K562 (cell line): ENCODE data around the gene VSTM1. TPM values are rescaled to one million over a fixed set of nuclear protein-coding genes. Genes with fewer than 3 reads are reported as not detected.

Source experiments
- ATAC-seq: fragments of 200-7000 bp; cut with Tn5 transposase; 3 replicates; pipeline ENCODE4 v1.9.1; 2020; ENCODE audit warnings: moderate library complexity
- BruUV-seq: library from RNA; stranded (reverse); fragments of 400-500 nt; replicated peaks from 2 replicates; lab custom pipeline; 2021; lab: Mats Ljungman, UMichigan
- CTCF ChIA-PET: fragments of 300-600 bp; formaldehyde crosslinking; extraction: SDS; loops from one replicate; lab custom pipeline; 2021; ENCODE audit warnings: low intra/inter-chr PET ratio; lab: Yijun Ruan, JAX
- POLR2A ChIA-PET: fragments of 300-600, 350-650 bp; sonication (Branson Sonifier 250); formaldehyde crosslinking; extraction: SDS; loops from one replicate; lab custom pipeline; 2021; ENCODE audit warnings: antibody characterized with exemption, inconsistent platforms; lab: Yijun Ruan, JAX
- DNase-seq, 4 experiments: peaks; one replicate each; pipeline versions ENCODE4 v3.0.0 to v3.0.0-alpha.2; 2011 to 2018; ENCODE audit warnings: low spot score in 3 of 4, mixed read lengths in 3 of 4; ENCODE audit errors: extremely low read depth in 1 of 4
- FAIRE-seq: peaks from 2 replicates; lab custom pipeline; 2011; peaks lifted over from hg19 to GRCh38; lab: Jason Lieb, UNC
- H2AFZ ChIP-seq: 2 replicates; pipeline ENCODE4 v1.6.0; 2011; ENCODE audit warnings: low read depth, low read length, control low read depth, inconsistent platforms
- H3K27ac ChIP-seq: fragments of 200-600 bp; 3 replicates; pipeline ENCODE4 v1.8.0; 2011; ENCODE audit warnings: low read depth, mild to moderate bottlenecking, control low read depth, inconsistent platforms, low read length, moderate library complexity, mixed read lengths; ENCODE audit errors: extremely low read depth
- H3K27me3 ChIP-seq, 2 experiments: fragments of 300-600 bp in 1 of 2; 2 replicates in 1 of 2; 3 replicates in 1 of 2; pipeline versions ENCODE4 v1.6.0 to v1.8.0; 2011; ENCODE audit warnings: inconsistent platforms in 2 of 2, low read length in 2 of 2, mild to moderate bottlenecking in 1 of 2, mixed read lengths in 1 of 2, moderate library complexity in 1 of 2; ENCODE audit not compliant: control insufficient read depth in 2 of 2, insufficient read depth in 2 of 2
- H3K36me3 ChIP-seq: fragments of 300-600 bp; 3 replicates; pipeline ENCODE4 v1.8.0; 2011; ENCODE audit warnings: mild to moderate bottlenecking, low read length, inconsistent platforms; ENCODE audit not compliant: control insufficient read depth, insufficient read depth
- H3K4me1 ChIP-seq, 2 experiments: fragments of 200-600 bp in 1 of 2; replicated peaks in 1 of 2; 2 replicates in 1 of 2; 3 replicates in 1 of 2; pipeline versions ENCODE4 v1.5.1 to v1.8.0; 2011; ENCODE audit warnings: inconsistent platforms in 2 of 2, low read length in 2 of 2, mild to moderate bottlenecking in 1 of 2, mixed read lengths in 1 of 2, moderate library complexity in 1 of 2; ENCODE audit not compliant: control insufficient read depth in 2 of 2, insufficient read depth in 2 of 2
- H3K4me2 ChIP-seq: 2 replicates; pipeline ENCODE4 v1.6.1; 2011; ENCODE audit warnings: low read length, control low read depth, inconsistent platforms, mixed read lengths; ENCODE audit not compliant: insufficient read depth
- H3K4me3 ChIP-seq: fragments of 200-600 bp; sonication (generic), shearing (Covaris generic); 2 replicates; pipeline ENCODE4 v1.5.1; 2016; ENCODE audit warnings: control low read depth, inconsistent platforms
- H3K79me2 ChIP-seq: fragments of 200-600 bp; 3 replicates; pipeline ENCODE4 v1.8.0; 2011; ENCODE audit warnings: low read length, inconsistent platforms; ENCODE audit not compliant: control insufficient read depth, insufficient read depth
- H3K9ac ChIP-seq, 2 experiments: 2 replicates each; pipeline versions ENCODE4 v1.6.0 to v1.6.1; 2011; ENCODE audit warnings: low read depth in 2 of 2, low read length in 2 of 2, control low read depth in 1 of 2, inconsistent platforms in 1 of 2, mild to moderate bottlenecking in 1 of 2, mixed read lengths in 1 of 2; ENCODE audit not compliant: insufficient read depth in 1 of 2
- H3K9me1 ChIP-seq: one replicate; pipeline ENCODE4 v1.6.0; 2011; ENCODE audit warnings: inconsistent platforms, mild to moderate bottlenecking, low read length, moderate library complexity; ENCODE audit not compliant: control insufficient read depth, insufficient read depth
- H3K9me3 ChIP-seq: replicated peaks from 2 replicates; pipeline ENCODE4 v1.5.1; 2011; ENCODE audit warnings: low read depth, low read length, inconsistent platforms; ENCODE audit not compliant: control insufficient read depth, insufficient read depth
- H4K20me1 ChIP-seq: replicated peaks from 2 replicates; pipeline ENCODE4 v1.6.1; 2011; ENCODE audit warnings: low read length, inconsistent platforms, mixed read lengths; ENCODE audit not compliant: control insufficient read depth, insufficient read depth
- ELF1 ChIP-seq: fragments of 200-800 bp; sonication (Bioruptor generic); IDR thresholded peaks from 2 replicates; pipeline ENCODE4 v1.6.1; 2016; ENCODE audit warnings: missing genetic modification characterization, missing compliant biosample characterization
- NBN ChIP-seq: fragments of 450-650 bp; IDR thresholded peaks from 2 replicates; pipeline ENCODE4 v1.6.1; 2016; ENCODE audit warnings: low read depth, mild to moderate bottlenecking
- PTRF ChIP-seq: fragments of 450-650 bp; IDR thresholded peaks from 2 replicates; pipeline ENCODE4 v1.6.1; 2016; ENCODE audit warnings: mild to moderate bottlenecking, missing genetic modification characterization, missing compliant biosample characterization
- TOE1 ChIP-seq, 2 experiments: fragments of 450-650 bp in 1 of 2; sonication (generic) in 1 of 2; formaldehyde crosslinking in 1 of 2; IDR thresholded peaks; 2 replicates each; pipeline versions ENCODE4 v1.7.1 to v1.8.0; 2016 to 2022; ENCODE audit warnings: borderline replicate concordance in 2 of 2, mild to moderate bottlenecking in 2 of 2, antibody characterized with exemption in 1 of 2, inconsistent platforms in 1 of 2, low read depth in 1 of 2, missing genetic modification reagents in 1 of 2, moderate library complexity in 1 of 2
- WGBS: fragments of 100-300 bp; shearing (Covaris generic); methylation state at CpG from one replicate; pipeline ENCODE4 v1.1.6; 2016; ENCODE audit warnings: low coverage, mixed read lengths; ENCODE audit not compliant: insufficient coverage; ENCODE audit errors: missing lambda C conversion rate; 5-methylcytosine and 5-hydroxymethylcytosine counted together
- in situ Hi-C: fragments of 300-500 bp; cut with MboI; formaldehyde crosslinking; loops from 4 replicates; pipeline ENCODE4 v1.15.0; 2018; ENCODE audit warnings: inconsistent platforms, mixed read lengths
- intact Hi-C: fragments of 100-400 bp; cut with micrococcal nuclease; formaldehyde crosslinking; loops from 2 replicates; pipeline ENCODE4 v1.14.2; 2022
- polyA plus RNA-seq, 8 experiments: library from polyadenylated mRNA; depleted of rRNA in 4 of 8; stranded (reverse) in 5 of 8; unstranded in 3 of 8; fragments of >200 nt; fragmentation: Nextera tagmentation in 2 of 8; fragmentation: Illumina TruSeq in 1 of 8; extraction: Ambion mirVana in 2 of 8; extraction: Trizol in 1 of 8; gene quantifications; 2 replicates each; pipeline versions ENCODE4 v1.2.1 to v1.2.3, GENCODE V29; 2011 to 2014; ENCODE audit warnings: inconsistent platforms in 1 of 8, missing spikeins in 1 of 8
- total RNA-seq, 7 experiments: library from RNA; depleted of rRNA in 6 of 7; stranded (reverse); fragments of >200 nt in 6 of 7; fragmentation: Illumina TruSeq in 2 of 7; extraction: Trizol in 2 of 7; gene quantifications; 2 replicates each; pipeline versions ENCODE4 v1.2.1 to v1.2.3, GENCODE V29; 2011 to 2021; ENCODE audit warnings: low replicate concordance in 1 of 7

VSTM1 gene
- total and polyA plus RNA-seq, 9 of the 15 experiments (the other 6 are each of a cell fraction or from before 2014, with no cell fraction given) = not detected

DNA sequence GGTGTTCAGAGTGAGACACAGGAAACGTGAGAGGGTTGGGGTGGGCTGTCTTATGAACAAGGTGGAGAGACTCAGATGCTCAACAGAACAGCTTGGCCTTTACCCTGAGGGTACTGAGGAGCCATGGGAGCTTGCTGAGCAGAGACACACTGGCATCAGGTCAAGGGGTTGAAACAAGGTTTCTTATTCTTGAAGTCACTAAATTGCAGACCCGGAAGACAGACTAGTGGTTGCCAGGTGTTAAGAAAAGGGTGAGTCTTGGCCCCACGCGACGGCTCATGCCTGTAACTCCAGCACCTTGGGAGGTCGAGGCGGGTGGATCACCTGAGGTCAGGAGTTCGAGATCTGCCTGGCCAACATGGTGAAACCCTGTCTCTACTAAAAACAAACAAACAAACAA, 49.8 kb downstream of the VSTM1 start:
- ChIA-PET CTCF (no interaction called here), POLR2A (interaction anchor here (0.6 kb wide), 1 partner anchor 218 kb away, joined by 4 read pairs; no protein-coding TSS in a partner anchor)
- no peaks in the 10 kb centered on the region for H3K79me2 ChIP-seq
- no peak for ATAC-seq
- 0% methylated on average over 8 of the region's 8 CpGs for WGBS
- in situ Hi-C loops = no loop called here
- H3K9ac ChIP-seq = no peak overlapping the region
- no peak for DNase-seq
- H3K4me1 ChIP-seq = no peaks in the 10 kb centered on the region; a peak in 1 of 5 replicates
- H3K27me3 ChIP-seq = peaks cover 16 to 33% of the 10 kb centered on the region in 2 experiments
- no peak for FAIRE-seq
- no peak overlapping the region for H3K4me2 ChIP-seq
- no peaks in the 10 kb centered on the region for H4K20me1 ChIP-seq
- no TSS peak for BruUV-seq
- no peaks in the 10 kb centered on the region for H3K36me3 ChIP-seq
- no peak overlapping the region for H3K27ac ChIP-seq
- intact Hi-C loops = no loop called here
- no peaks in the 10 kb centered on the region for H3K9me1 ChIP-seq
- no peak for TF ChIP-seq PTRF (tag)
- TF ChIP-seq ELF1 = no peak
- TF ChIP-seq NBN = no peak
- H2AFZ ChIP-seq = no peak overlapping the region
- H3K4me3 ChIP-seq = no peak overlapping the region
- no peaks in the 10 kb centered on the region for H3K9me3 ChIP-seq

- H3K27me3 ChIP-seq = peaks cover 19 to 32% of the 10 kb centered on the region in 2 experiments
- BruUV-seq = no TSS peak
- no peak overlapping the region for H3K27ac ChIP-seq
- intact Hi-C loops = no loop called here
- WGBS = 11% methylated on average over 19 of the region's 36 CpGs
- no peaks in the 10 kb centered on the region for H4K20me1 ChIP-seq
- no peaks in the 10 kb centered on the region for H3K9me3 ChIP-seq
- H3K9me1 ChIP-seq = no peaks in the 10 kb centered on the region
- H3K79me2 ChIP-seq = no peaks in the 10 kb centered on the region
- no peak overlapping the region for H3K4me3 ChIP-seq
- POLR2A ChIA-PET = no interaction called here
- no peaks in the 10 kb centered on the region; a peak in 1 of 5 replicates for H3K4me1 ChIP-seq
- no peak overlapping the region for H3K4me2 ChIP-seq
- CTCF ChIA-PET = no interaction called here
- H3K36me3 ChIP-seq = no peaks in the 10 kb centered on the region
- TF ChIP-seq TOE1 (IDR thresholded peaks at IDR 0.05; ENCODE audit: borderline replicate concordance) (no peak), TOE1 (CRISPR knock-in tag; IDR thresholded peaks at IDR 0.05; ENCODE audit: borderline replicate concordance, low read depth) (no peak)
- TF ChIP-seq, all 486 proteins: peak for 0
- FAIRE-seq (no peak), DNase-seq (no peak), ATAC-seq (no peak)
- no peak overlapping the region for H2AFZ ChIP-seq
- H3K9ac ChIP-seq = no peak overlapping the region
- in situ Hi-C loops = no loop called here
These were observed 52.0 kb downstream of the VSTM1 start for GRCh38 chr19:54011507-54012211.
